ENCODE measurements around the gene TCF12. TPM values are rescaled to one million over a fixed set of nuclear protein-coding genes. Genes with fewer than 3 reads are reported as not detected.

The TCF12 gene
- total RNA-seq, 2 experiments from 2014 or later = 63.4 to 70.7 TPM

GRCh38 chr15:57305009-57305408, 386.6 kb downstream of the TCF12 start:
- DNase-seq (no peak), ATAC-seq (no peak)
- H3K4me1 Mint-ChIP-seq (ENCODE audit: low read depth) = peaks cover 7% of the 10 kb centered on the region
- ChIA-PET CTCF (interaction anchor here (1.4 to 5.0 kb wide), 2 partner anchors 15 to 158 kb away, joined by 3 to 97 read pairs; no protein-coding TSS in a partner anchor), POLR2A (no interaction called here)
- peaks cover 9% of the 10 kb centered on the region for H3K27me3 Mint-ChIP-seq (ENCODE audit: low read depth)
- H3K27ac Mint-ChIP-seq = no peak overlapping the region
- H3K36me3 Mint-ChIP-seq (ENCODE audit: low read depth) = no peaks in the 10 kb centered on the region
- no peaks in the 10 kb centered on the region for H3K9me3 Mint-ChIP-seq (ENCODE audit: insufficient read depth)
- H3K4me3 Mint-ChIP-seq = no peak overlapping the region

- H3K36me3 Mint-ChIP-seq (ENCODE audit: low read depth) = no peaks in the 10 kb centered on the region
- peaks cover 7% of the 10 kb centered on the region for H3K4me1 Mint-ChIP-seq (ENCODE audit: low read depth)
- ATAC-seq = peak; percentile 93
- DNase-seq = peak; percentile 83
- H3K9me3 Mint-ChIP-seq (ENCODE audit: insufficient read depth) = no peaks in the 10 kb centered on the region
- ChIA-PET POLR2A (interaction anchor here (0.8 kb wide), 1 partner anchor 484 kb away, joined by 3 read pairs; no protein-coding TSS in a partner anchor), CTCF (interaction anchor here (0.7 to 5.0 kb wide), 32 partner anchors 10 to 817 kb away, joined by 3 to 97 read pairs (median 4); partner anchors contain the start of gene TCF12)
- peak overlapping the region; percentile 57 for H3K4me3 Mint-ChIP-seq
- no peak overlapping the region for H3K27ac Mint-ChIP-seq
- H3K27me3 Mint-ChIP-seq (ENCODE audit: low read depth) = peaks cover 9% of the 10 kb centered on the region
These were observed 387.9 kb downstream of the TCF12 start for GRCh38 chr15:57306161-57306943.

- H3K27ac Mint-ChIP-seq = no peak overlapping the region
- peak overlapping the region; percentile 57 for H3K4me3 Mint-ChIP-seq
- POLR2A ChIA-PET = interaction anchor here (0.8 kb wide), 1 partner anchor 485 kb away, joined by 3 read pairs; no protein-coding TSS in a partner anchor
- H3K36me3 Mint-ChIP-seq (ENCODE audit: low read depth) = no peaks in the 10 kb centered on the region
- CTCF ChIA-PET = interaction anchor here (0.6 to 5.0 kb wide), 27 partner anchors 10 to 818 kb away, joined by 3 to 97 read pairs (median 4); partner anchors contain the start of gene TCF12
- H3K4me1 Mint-ChIP-seq (ENCODE audit: low read depth) = peaks cover 7% of the 10 kb centered on the region
- H3K9me3 Mint-ChIP-seq (ENCODE audit: insufficient read depth) = no peaks in the 10 kb centered on the region
- H3K27me3 Mint-ChIP-seq (ENCODE audit: low read depth) = peaks cover 9% of the 10 kb centered on the region
- DNase-seq = no peak
- ATAC-seq = peak; percentile 11
These were observed 388.5 kb downstream of the TCF12 start for GRCh38 chr15:57306944-57307411.

- CTCF ChIA-PET = interaction anchor here (0.6 to 5.0 kb wide), 9 partner anchors 11 to 485 kb away, joined by 3 to 97 read pairs (median 7); partner anchors contain the start of gene TCF12
- no peak overlapping the region for H3K27ac Mint-ChIP-seq
- H3K9me3 Mint-ChIP-seq (ENCODE audit: insufficient read depth) = no peaks in the 10 kb centered on the region
- H3K27me3 Mint-ChIP-seq (ENCODE audit: low read depth) = peaks cover 9% of the 10 kb centered on the region
- no peak overlapping the region for H3K4me3 Mint-ChIP-seq
- POLR2A ChIA-PET = no interaction called here
- no peak for ATAC-seq
- DNase-seq = no peak
- H3K4me1 Mint-ChIP-seq (ENCODE audit: low read depth) = peaks cover 7% of the 10 kb centered on the region
- no peaks in the 10 kb centered on the region for H3K36me3 Mint-ChIP-seq (ENCODE audit: low read depth)
These were observed 389.2 kb downstream of the TCF12 start for GRCh38 chr15:57307527-57308169.

- Mint-ChIP-seq H3K4me3 (no peak overlapping the region), H3K36me3 (ENCODE audit: low read depth) (no peaks in the 10 kb centered on the region), H3K4me1 (ENCODE audit: low read depth) (peaks cover 7% of the 10 kb centered on the region), H3K27me3 (ENCODE audit: low read depth) (peaks cover 9% of the 10 kb centered on the region), H3K9me3 (ENCODE audit: insufficient read depth) (no peaks in the 10 kb centered on the region), H3K27ac (no peak overlapping the region)
- ATAC-seq = no peak
- CTCF ChIA-PET = interaction anchor here (1.0 to 5.0 kb wide), 3 partner anchors 14 to 161 kb away, joined by 3 to 97 read pairs (median 3); no protein-coding TSS in a partner anchor
- POLR2A ChIA-PET = no interaction called here
- no peak for DNase-seq
These were observed 389.7 kb downstream of the TCF12 start for GRCh38 chr15:57308170-57308545.

- Mint-ChIP-seq H3K36me3 (ENCODE audit: low read depth) (no peaks in the 10 kb centered on the region), H3K9me3 (ENCODE audit: insufficient read depth) (no peaks in the 10 kb centered on the region), H3K27me3 (ENCODE audit: low read depth) (peaks cover 7% of the 10 kb centered on the region), H3K4me3 (no peak overlapping the region), H3K27ac (no peak overlapping the region), H3K4me1 (ENCODE audit: low read depth) (peaks cover 7% of the 10 kb centered on the region)
- POLR2A ChIA-PET = interaction anchor here (0.6 kb wide), 1 partner anchor 692 kb away, joined by 9 read pairs; no protein-coding TSS in a partner anchor
- CTCF ChIA-PET = no interaction called here
- DNase-seq (no peak), ATAC-seq (no peak)
These were observed 391.7 kb downstream of the TCF12 start for GRCh38 chr15:57309856-57310760.

GRCh38 chr15:57310876-57311275, 392.4 kb downstream of the TCF12 start:
- H3K27me3 Mint-ChIP-seq (ENCODE audit: low read depth) = peaks cover 3% of the 10 kb centered on the region
- no peak for DNase-seq

GRCh38 chr15:57312006-57312317, 393.5 kb downstream of the TCF12 start:
- Mint-ChIP-seq H3K9me3 (ENCODE audit: insufficient read depth) (no peaks in the 10 kb centered on the region), H3K27me3 (ENCODE audit: low read depth) (no peaks in the 10 kb centered on the region), H3K36me3 (ENCODE audit: low read depth) (no peaks in the 10 kb centered on the region), H3K4me1 (ENCODE audit: low read depth) (no peaks in the 10 kb centered on the region), H3K27ac (no peak overlapping the region), H3K4me3 (no peak overlapping the region)
- ChIA-PET CTCF (interaction anchor here (1.2 to 1.3 kb wide), 2 partner anchors 165 to 216 kb away, joined by 5 read pairs; no protein-coding TSS in a partner anchor), POLR2A (no interaction called here)
- ATAC-seq (no peak), DNase-seq (no peak)

More at GRCh38 chr15:57310876-57311275, 392.4 kb downstream of the TCF12 start:
- H3K36me3 Mint-ChIP-seq (ENCODE audit: low read depth) = no peaks in the 10 kb centered on the region
- no peak overlapping the region for H3K27ac Mint-ChIP-seq
- ATAC-seq = no peak
- H3K9me3 Mint-ChIP-seq (ENCODE audit: insufficient read depth) = no peaks in the 10 kb centered on the region
- peaks cover 7% of the 10 kb centered on the region for H3K4me1 Mint-ChIP-seq (ENCODE audit: low read depth)
- ChIA-PET POLR2A (interaction anchor here (0.6 kb wide), 1 partner anchor 693 kb away, joined by 9 read pairs; no protein-coding TSS in a partner anchor), CTCF (interaction anchor here (0.8 to 1.3 kb wide), 2 partner anchors 164 to 217 kb away, joined by 4 to 5 read pairs; no protein-coding TSS in a partner anchor)
- no peak overlapping the region for H3K4me3 Mint-ChIP-seq

- Mint-ChIP-seq H3K36me3 (ENCODE audit: low read depth) (no peaks in the 10 kb centered on the region), H3K9me3 (ENCODE audit: insufficient read depth) (no peaks in the 10 kb centered on the region), H3K27me3 (ENCODE audit: low read depth) (no peaks in the 10 kb centered on the region), H3K27ac (no peak overlapping the region), H3K4me3 (no peak overlapping the region), H3K4me1 (ENCODE audit: low read depth) (no peaks in the 10 kb centered on the region)
- ChIA-PET CTCF (interaction anchor here (1.2 kb wide), 1 partner anchor 166 kb away, joined by 5 read pairs; no protein-coding TSS in a partner anchor), POLR2A (no interaction called here)
- ATAC-seq (no peak), DNase-seq (no peak)
These were observed 394.1 kb downstream of the TCF12 start for GRCh38 chr15:57312318-57313133.

- no peaks in the 10 kb centered on the region for H3K4me1 Mint-ChIP-seq (ENCODE audit: low read depth)
- no peak overlapping the region for H3K27ac Mint-ChIP-seq
- CTCF ChIA-PET = interaction anchor here (1.2 kb wide), 1 partner anchor 166 kb away, joined by 5 read pairs; no protein-coding TSS in a partner anchor
- no peak overlapping the region for H3K4me3 Mint-ChIP-seq
- DNase-seq (no peak), ATAC-seq (no peak)
- no peaks in the 10 kb centered on the region for H3K36me3 Mint-ChIP-seq (ENCODE audit: low read depth)
- H3K27me3 Mint-ChIP-seq (ENCODE audit: low read depth) = no peaks in the 10 kb centered on the region
- POLR2A ChIA-PET = no interaction called here
- no peaks in the 10 kb centered on the region for H3K9me3 Mint-ChIP-seq (ENCODE audit: insufficient read depth)
These were observed 394.7 kb downstream of the TCF12 start for GRCh38 chr15:57313134-57313483.

Data from activated CD8-positive, alpha-beta T cell treated with anti-CD3 and anti-CD28 coated beads, Interleukin-2, amount 10 ng/mL, durations not matched to agents 7 days and 5 days (primary cell).